ENCODE results near the gene CA4.
A peak's percentile ranks its signal among the peaks of the same experiment; 100 is the strongest.
"Not testable (repeated sequence)": the region's sequence is repeated elsewhere in the genome, so short reads cannot be mapped to it uniquely, and the experiment has no call there.

The CA4 gene

GRCh38 chr17:60103957-60104356 is 45.8 kb upstream of the CA4 start:
- Histone ChIP-seq H3K23ac (ENCODE audit: low read length in 2 of 2) (no peak overlapping the region), H3K27me3 (ENCODE audit: control insufficient read depth in 1 of 2, insufficient read depth in 1 of 2, low read length in 2 of 2) (no peaks in the 10 kb centered on the region), H2AFZ (ENCODE audit: low read depth, low read length) (no peak overlapping the region), H3K9ac (ENCODE audit: low read length) (no peak overlapping the region), H3K4me2 (ENCODE audit: low read length, poor library complexity, severe bottlenecking) (no peak overlapping the region), H3K27ac (ENCODE audit: low read length, poor library complexity, severe bottlenecking) (no peak overlapping the region), H2BK120ac (ENCODE audit: low read depth, low read length) (no peak overlapping the region), H4K91ac (ENCODE audit: low read length) (no peak overlapping the region), H2BK12ac (ENCODE audit: low read length in 2 of 2) (no peak overlapping the region), H3K4me3 (ENCODE audit: insufficient read depth in 1 of 2, low read depth in 1 of 2, low read length in 2 of 2) (no peak overlapping the region), H2AK5ac (ENCODE audit: low read length, severe bottlenecking) (no peak overlapping the region), H3K14ac (ENCODE audit: low read length in 2 of 2) (no peak overlapping the region), H3K4me1 (ENCODE audit: control insufficient read depth, insufficient read depth, low read depth, low read length) (peaks cover 6% of the 10 kb centered on the region), H3K36me3 (ENCODE audit: control insufficient read depth in 1 of 2, insufficient read depth in 2 of 2, low read depth in 1 of 2, low read length in 2 of 2) (no peaks in the 10 kb centered on the region), H2BK5ac (ENCODE audit: low read depth, low read length, poor library complexity, severe bottlenecking) (no peak overlapping the region), H4K8ac (ENCODE audit: low read length) (no peak overlapping the region), H3K4ac (ENCODE audit: low read depth in 1 of 2, low read length in 2 of 2) (no peak overlapping the region), H3K79me1 (replicated peaks; ENCODE audit: low read length, poor library complexity, severe bottlenecking) (no peaks in the 10 kb centered on the region), H3K9me3 (ENCODE audit: control insufficient read depth, low read length) (no peaks in the 10 kb centered on the region), H2BK15ac (ENCODE audit: low read depth, poor library complexity, severe bottlenecking) (no peak overlapping the region), H3K18ac (ENCODE audit: low read depth in 1 of 2, low read length in 2 of 2) (no peak overlapping the region)
- 67% methylated on average over 1 of the region's 4 CpGs for WGBS
- no peak for DNase-seq

- no peak overlapping the region for H3K27ac ChIP-seq (ENCODE audit: low read length, poor library complexity, severe bottlenecking)
- peak overlapping the region in 1 of 2 experiments; percentile 58 for H3K18ac ChIP-seq (ENCODE audit: low read depth in 1 of 2, low read length in 2 of 2)
Observed at GRCh38 chr17:60106340-60107059, 43.3 kb upstream of the CA4 start.

GRCh38 chr17:60107526-60108257 is 42.1 kb upstream of the CA4 start:
- no peak overlapping the region for H3K4me2 ChIP-seq (ENCODE audit: low read length, poor library complexity, severe bottlenecking)
- H2AK5ac ChIP-seq (ENCODE audit: low read length, severe bottlenecking) = no peak overlapping the region
- WGBS = 98% methylated on average over 10 of the region's 10 CpGs
- H3K4me1 ChIP-seq (ENCODE audit: control insufficient read depth, insufficient read depth, low read depth, low read length) = peaks cover 6% of the 10 kb centered on the region
- no peak overlapping the region for H3K9ac ChIP-seq (ENCODE audit: low read length)
- peak overlapping the region; percentile 69 for H2BK15ac ChIP-seq (ENCODE audit: low read depth, poor library complexity, severe bottlenecking)
- H2BK12ac ChIP-seq (ENCODE audit: low read length in 2 of 2) = peak overlapping the region in 1 of 2 experiments; percentile 5
- H3K4me3 ChIP-seq (ENCODE audit: insufficient read depth in 1 of 2, low read depth in 1 of 2, low read length in 2 of 2) = no peak overlapping the region
- no peak for DNase-seq
- no peak overlapping the region for H4K91ac ChIP-seq (ENCODE audit: low read length)
- H3K18ac ChIP-seq (ENCODE audit: low read depth in 1 of 2, low read length in 2 of 2) = no peak overlapping the region
- no peaks in the 10 kb centered on the region for H3K27me3 ChIP-seq (ENCODE audit: control insufficient read depth in 1 of 2, insufficient read depth in 1 of 2, low read length in 2 of 2)
- no peak overlapping the region for H2AFZ ChIP-seq (ENCODE audit: low read depth, low read length)
- no peak overlapping the region for H3K27ac ChIP-seq (ENCODE audit: low read length, poor library complexity, severe bottlenecking)
- no peak overlapping the region for H3K14ac ChIP-seq (ENCODE audit: low read length in 2 of 2)
- H3K23ac ChIP-seq (ENCODE audit: low read length in 2 of 2) = no peak overlapping the region
- H3K4ac ChIP-seq (ENCODE audit: low read depth in 1 of 2, low read length in 2 of 2) = no peak overlapping the region
- no peaks in the 10 kb centered on the region for H3K36me3 ChIP-seq (ENCODE audit: control insufficient read depth in 1 of 2, insufficient read depth in 2 of 2, low read depth in 1 of 2, low read length in 2 of 2)
- peak overlapping the region; percentile 12 for H4K8ac ChIP-seq (ENCODE audit: low read length)
- H3K79me1 ChIP-seq (replicated peaks; ENCODE audit: low read length, poor library complexity, severe bottlenecking) = no peaks in the 10 kb centered on the region
- H2BK5ac ChIP-seq (ENCODE audit: low read depth, low read length, poor library complexity, severe bottlenecking) = no peak overlapping the region
- H2BK120ac ChIP-seq (ENCODE audit: low read depth, low read length) = no peak overlapping the region
- H3K9me3 ChIP-seq (ENCODE audit: control insufficient read depth, low read length) = no peaks in the 10 kb centered on the region

More at GRCh38 chr17:60106340-60107059, 43.3 kb upstream of the CA4 start:
- peak overlapping the region; percentile 40 to 46 for H3K4ac ChIP-seq (ENCODE audit: low read depth in 1 of 2, low read length in 2 of 2)
- no peak overlapping the region for H3K4me2 ChIP-seq (ENCODE audit: low read length, poor library complexity, severe bottlenecking)
- no peaks in the 10 kb centered on the region for H3K9me3 ChIP-seq (ENCODE audit: control insufficient read depth, low read length)
- H3K4me1 ChIP-seq (ENCODE audit: control insufficient read depth, insufficient read depth, low read depth, low read length) = peaks cover 6% of the 10 kb centered on the region
- peak overlapping the region in 1 of 2 experiments; percentile 15 for H2BK12ac ChIP-seq (ENCODE audit: low read length in 2 of 2)
- no peak overlapping the region for H3K4me3 ChIP-seq (ENCODE audit: insufficient read depth in 1 of 2, low read depth in 1 of 2, low read length in 2 of 2)
- no peaks in the 10 kb centered on the region for H3K36me3 ChIP-seq (ENCODE audit: control insufficient read depth in 1 of 2, insufficient read depth in 2 of 2, low read depth in 1 of 2, low read length in 2 of 2)
- no peak overlapping the region for H3K14ac ChIP-seq (ENCODE audit: low read length in 2 of 2)
- H2AK5ac ChIP-seq (ENCODE audit: low read length, severe bottlenecking) = no peak overlapping the region
- 42% methylated on average over 5 of the region's 5 CpGs for WGBS
- H2BK120ac ChIP-seq (ENCODE audit: low read depth, low read length) = no peak overlapping the region
- H2AFZ ChIP-seq (ENCODE audit: low read depth, low read length) = no peak overlapping the region
- no peak overlapping the region for H2BK5ac ChIP-seq (ENCODE audit: low read depth, low read length, poor library complexity, severe bottlenecking)
- DNase-seq = peak; percentile 73
- H3K23ac ChIP-seq (ENCODE audit: low read length in 2 of 2) = no peak overlapping the region
- peak overlapping the region; percentile 64 for H4K8ac ChIP-seq (ENCODE audit: low read length)
- no peaks in the 10 kb centered on the region for H3K79me1 ChIP-seq (replicated peaks; ENCODE audit: low read length, poor library complexity, severe bottlenecking)
- H4K91ac ChIP-seq (ENCODE audit: low read length) = no peak overlapping the region
- H3K27me3 ChIP-seq (ENCODE audit: control insufficient read depth in 1 of 2, insufficient read depth in 1 of 2, low read length in 2 of 2) = no peaks in the 10 kb centered on the region
- H3K9ac ChIP-seq (ENCODE audit: low read length) = no peak overlapping the region
- H2BK15ac ChIP-seq (ENCODE audit: low read depth, poor library complexity, severe bottlenecking) = no peak overlapping the region

GRCh38 chr17:60108309-60108708 is 41.5 kb upstream of the CA4 start:
- not testable (repeated sequence) for H3K27ac ChIP-seq (ENCODE audit: low read length, poor library complexity, severe bottlenecking); H3K36me3 ChIP-seq (ENCODE audit: control insufficient read depth in 1 of 2, insufficient read depth in 2 of 2, low read depth in 1 of 2, low read length in 2 of 2); H3K23ac ChIP-seq (ENCODE audit: low read length in 2 of 2); H3K4me2 ChIP-seq (ENCODE audit: low read length, poor library complexity, severe bottlenecking); H2AK5ac ChIP-seq (ENCODE audit: low read length, severe bottlenecking); H3K9ac ChIP-seq (ENCODE audit: low read length); H2BK120ac ChIP-seq (ENCODE audit: low read depth, low read length); H3K4me1 ChIP-seq (ENCODE audit: control insufficient read depth, insufficient read depth, low read depth, low read length); H4K8ac ChIP-seq (ENCODE audit: low read length); H3K4me3 ChIP-seq (ENCODE audit: insufficient read depth in 1 of 2, low read depth in 1 of 2, low read length in 2 of 2); H3K27me3 ChIP-seq (ENCODE audit: control insufficient read depth in 1 of 2, insufficient read depth in 1 of 2, low read length in 2 of 2); DNase-seq; H4K91ac ChIP-seq (ENCODE audit: low read length); H3K18ac ChIP-seq (ENCODE audit: low read depth in 1 of 2, low read length in 2 of 2); H2AFZ ChIP-seq (ENCODE audit: low read depth, low read length); H3K9me3 ChIP-seq (ENCODE audit: control insufficient read depth, low read length); H3K79me1 ChIP-seq (replicated peaks; ENCODE audit: low read length, poor library complexity, severe bottlenecking); H3K4ac ChIP-seq (ENCODE audit: low read depth in 1 of 2, low read length in 2 of 2); H2BK15ac ChIP-seq (ENCODE audit: low read depth, poor library complexity, severe bottlenecking); H2BK5ac ChIP-seq (ENCODE audit: low read depth, low read length, poor library complexity, severe bottlenecking); H3K14ac ChIP-seq (ENCODE audit: low read length in 2 of 2); H2BK12ac ChIP-seq (ENCODE audit: low read length in 2 of 2)
- WGBS = 64% methylated on average over 1 of the region's 1 CpG
